Upper lobe of right lung (tissue), 1 donor: Measurements from ENCODE around the gene SGF29. TPM values are rescaled to one million over a fixed set of nuclear protein-coding genes. Genes with fewer than 3 reads are reported as not detected.

Experiments
- ATAC-seq: fragments of 200-7000 bp; cut with Tn5 transposase; one replicate; pipeline ENCODE4 v1.9.1; 2020; ENCODE audit warnings: mild to moderate bottlenecking, moderate library complexity
- DNase-seq: peaks from one replicate; pipeline ENCODE4 v3.0.0-alpha.2; 2020
- H3K27ac ChIP-seq: fragments of 200-600 bp; one replicate; pipeline ENCODE4 v1.8.0; 2022
- H3K27me3 ChIP-seq: fragments of 200-600 bp; one replicate; pipeline ENCODE4 v1.8.0; 2022; ENCODE audit warnings: mild to moderate bottlenecking
- H3K36me3 ChIP-seq: fragments of 200-600 bp; one replicate; pipeline ENCODE4 v1.8.0; 2022
- H3K4me1 ChIP-seq: fragments of 200-600 bp; one replicate; pipeline ENCODE4 v1.8.0; 2022
- H3K4me3 ChIP-seq: fragments of 200-600 bp; one replicate; pipeline ENCODE4 v1.8.0; 2022; ENCODE audit warnings: mild to moderate bottlenecking
- H3K9me3 ChIP-seq: fragments of 200-600 bp; one replicate; pipeline ENCODE4 v1.8.0; 2022
- CTCF ChIP-seq: fragments of 200-600 bp; IDR thresholded peaks from one replicate; pipeline ENCODE4 v1.8.0; 2022; ENCODE audit warnings: antibody characterized with exemption
- intact Hi-C: fragments of 100-400 bp; cut with DNase I; formaldehyde crosslinking; loops from one replicate; pipeline ENCODE4 v1.11.0; 2022
- long read RNA-seq: library from polyadenylated mRNA; unstranded; transcript quantifications from one replicate; pipeline ENCODE4 v2.0.0, GENCODE V29; 2021
- total RNA-seq: library from RNA; stranded (reverse); fragmentation: NEBNext Ultra II Directional; extraction: Animal tissue kit (Norgen Biotek cat#: 25700); gene quantifications from one replicate; pipeline ENCODE4 v1.2.1, GENCODE V29; 2021
- donor health status: DM: no; HTN: yes; CAD: no; lungs with severe emphysema.

The SGF29 gene
- 33.5 TPM for total RNA-seq
- long read RNA-seq, transcript SGF29-201 (10 exons, 1,153 nt) = major isoform, 17 of 27 reads
- long read RNA-seq, partial matches to known transcripts = 4 of 27 reads
- long read RNA-seq, other reads (novel, unspliced or antisense) = 4 of 27 reads

GRCh38 chr16:28553776-28554633 lies at the start of gene SGF29:
Gene SGF29, plus strand, starts transcription at chr16:28553920. Its CDS starts 27,150 bp downstream, at chr16:28581070.
- H3K36me3 ChIP-seq = peaks cover 25% of the 10 kb centered on the region
- DNase-seq (peak; percentile 95), ATAC-seq (peak; percentile 97)
- peak; percentile 45 for TF ChIP-seq CTCF
- H3K4me1 ChIP-seq = peaks cover 11% of the 10 kb centered on the region
- H3K9me3 ChIP-seq = no peaks in the 10 kb centered on the region
- H3K27ac ChIP-seq = peak within 1 kb of the TSS; percentile 95
- H3K27me3 ChIP-seq = no peaks in the 10 kb centered on the region
- intact Hi-C loops = no loop called here
- H3K4me3 ChIP-seq = peak within 1 kb of the TSS; percentile 75

- no peaks in the 10 kb centered on the region for H3K36me3 ChIP-seq
- H3K4me1 ChIP-seq = no peaks in the 10 kb centered on the region
- no peak overlapping the region for H3K27ac ChIP-seq
- H3K27me3 ChIP-seq = no peaks in the 10 kb centered on the region
- no peak for TF ChIP-seq CTCF
- H3K4me3 ChIP-seq = no peak overlapping the region
- no peak for DNase-seq
- ATAC-seq = no peak
- no peaks in the 10 kb centered on the region for H3K9me3 ChIP-seq
- intact Hi-C loops = no loop called here
Observed at GRCh38 chr16:28504707-28505404, 48.9 kb upstream of the SGF29 start.

- intact Hi-C loops = no loop called here
- ATAC-seq (no peak), DNase-seq (no peak)
- Histone ChIP-seq H3K27ac (no peak overlapping the region), H3K4me3 (no peak overlapping the region), H3K4me1 (no peaks in the 10 kb centered on the region), H3K36me3 (no peaks in the 10 kb centered on the region), H3K27me3 (no peaks in the 10 kb centered on the region), H3K9me3 (no peaks in the 10 kb centered on the region)
- TF ChIP-seq CTCF = no peak
Observed at GRCh38 chr16:28505489-28506137, 48.1 kb upstream of the SGF29 start.

- intact Hi-C loops = no loop called here
Observed at GRCh38 chr16:28511031-28511430, 42.7 kb upstream of the SGF29 start.

More at GRCh38 chr16:28511031-28511430, 42.7 kb upstream of the SGF29 start:
- Histone ChIP-seq H3K4me1 (no peaks in the 10 kb centered on the region), H3K36me3 (no peaks in the 10 kb centered on the region), H3K27ac (no peak overlapping the region), H3K9me3 (no peaks in the 10 kb centered on the region), H3K4me3 (no peak overlapping the region), H3K27me3 (no peaks in the 10 kb centered on the region)
- ATAC-seq (no peak), DNase-seq (no peak)
- no peak for TF ChIP-seq CTCF
